NCI-H2227 (cell line): Measurements from ENCODE around the gene MXRA8.
"Not testable (repeated sequence)": the region's sequence is repeated elsewhere in the genome, so short reads cannot be mapped to it uniquely, and the experiment has no call there.

Experiments
- DNase-seq: peaks from one replicate; lab custom pipeline; 2025; ENCODE audit not compliant: unreplicated experiment; lab: John Stamatoyannopoulos, UW

MXRA8 gene, protein sequence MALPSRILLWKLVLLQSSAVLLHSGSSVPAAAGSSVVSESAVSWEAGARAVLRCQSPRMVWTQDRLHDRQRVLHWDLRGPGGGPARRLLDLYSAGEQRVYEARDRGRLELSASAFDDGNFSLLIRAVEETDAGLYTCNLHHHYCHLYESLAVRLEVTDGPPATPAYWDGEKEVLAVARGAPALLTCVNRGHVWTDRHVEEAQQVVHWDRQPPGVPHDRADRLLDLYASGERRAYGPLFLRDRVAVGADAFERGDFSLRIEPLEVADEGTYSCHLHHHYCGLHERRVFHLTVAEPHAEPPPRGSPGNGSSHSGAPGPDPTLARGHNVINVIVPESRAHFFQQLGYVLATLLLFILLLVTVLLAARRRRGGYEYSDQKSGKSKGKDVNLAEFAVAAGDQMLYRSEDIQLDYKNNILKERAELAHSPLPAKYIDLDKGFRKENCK

DNA sequence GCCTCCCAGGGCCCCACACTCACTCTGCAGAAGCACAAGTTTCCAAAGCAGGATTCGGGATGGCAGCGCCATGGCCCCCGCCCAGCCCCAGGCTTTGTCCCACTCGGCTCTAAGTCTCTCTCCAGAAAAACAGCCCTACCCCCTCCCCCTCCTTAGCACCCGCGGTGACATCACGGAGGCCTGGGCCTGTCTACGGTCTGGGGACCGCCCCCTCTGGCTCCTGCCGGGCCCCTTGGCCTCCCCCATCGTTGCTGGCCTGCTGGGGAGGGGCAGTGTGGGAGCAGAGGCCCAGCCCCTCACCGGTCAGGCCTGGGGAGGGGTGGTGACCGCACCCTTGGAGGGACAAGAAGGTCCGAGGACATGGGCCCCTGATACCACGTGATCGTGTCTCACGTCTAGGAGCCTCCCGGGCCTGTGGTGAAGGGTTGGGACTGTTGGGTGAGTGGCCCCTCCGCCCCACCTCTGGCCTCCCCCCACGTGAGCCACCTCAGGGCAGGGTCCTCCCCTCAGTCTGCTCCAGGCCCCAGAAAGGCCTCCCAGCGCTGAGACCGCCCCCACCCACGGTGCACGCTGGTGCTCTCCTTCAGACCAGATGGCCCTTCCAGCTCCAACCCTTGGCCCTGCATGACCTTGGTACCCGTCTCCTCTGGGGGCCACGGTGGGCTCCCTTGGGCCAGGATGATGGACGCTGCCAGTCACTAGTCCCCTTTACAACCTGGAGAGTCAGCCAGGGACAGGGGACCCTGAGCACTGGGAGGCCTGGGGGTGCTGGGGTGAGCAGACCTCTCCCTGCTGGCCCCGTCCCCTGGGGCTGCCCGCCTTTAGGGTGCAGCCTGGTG lies at the start of gene MXRA8:
Gene MXRA8, minus strand, starts transcription at position 123 of the 839 bp plus-strand sequence. Its CDS starts 51 bp downstream, at position 72.
- DNase-seq: no peak

DNA sequence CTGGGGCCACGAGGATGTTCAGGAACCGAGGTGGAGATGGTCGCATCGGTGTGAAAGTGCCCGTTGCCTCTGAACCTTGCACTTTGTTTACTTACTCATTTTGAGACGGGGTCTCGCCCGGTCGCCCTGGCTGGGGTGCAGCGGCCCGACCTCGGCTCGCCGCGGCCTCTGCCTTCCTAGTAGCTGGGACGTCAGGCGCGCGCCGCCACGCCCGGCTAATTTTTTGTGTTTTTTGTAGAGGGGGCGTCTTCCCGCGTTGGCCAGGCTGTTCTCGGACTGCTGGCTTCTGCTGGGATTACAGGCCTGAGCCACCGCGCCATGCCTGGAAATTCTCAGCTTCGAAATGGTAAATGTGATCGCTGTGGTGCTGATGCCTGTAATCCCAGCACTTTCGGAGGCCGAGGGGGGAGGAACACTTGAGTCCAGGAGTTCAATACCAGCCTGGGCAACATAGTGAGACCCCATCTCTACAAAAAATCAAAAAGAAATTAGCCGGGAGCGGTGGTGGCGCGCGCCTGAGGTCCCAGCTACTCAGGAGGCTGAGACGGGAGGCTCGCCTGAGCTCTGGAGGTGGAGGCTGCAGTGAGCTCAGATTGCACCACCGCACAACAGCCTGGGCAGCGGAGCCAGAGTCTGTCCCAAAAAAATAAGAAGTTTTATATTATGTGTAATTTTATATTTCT lies 49.4 kb upstream of the MXRA8 start:
- DNase-seq: peak; percentile 56

DNA sequence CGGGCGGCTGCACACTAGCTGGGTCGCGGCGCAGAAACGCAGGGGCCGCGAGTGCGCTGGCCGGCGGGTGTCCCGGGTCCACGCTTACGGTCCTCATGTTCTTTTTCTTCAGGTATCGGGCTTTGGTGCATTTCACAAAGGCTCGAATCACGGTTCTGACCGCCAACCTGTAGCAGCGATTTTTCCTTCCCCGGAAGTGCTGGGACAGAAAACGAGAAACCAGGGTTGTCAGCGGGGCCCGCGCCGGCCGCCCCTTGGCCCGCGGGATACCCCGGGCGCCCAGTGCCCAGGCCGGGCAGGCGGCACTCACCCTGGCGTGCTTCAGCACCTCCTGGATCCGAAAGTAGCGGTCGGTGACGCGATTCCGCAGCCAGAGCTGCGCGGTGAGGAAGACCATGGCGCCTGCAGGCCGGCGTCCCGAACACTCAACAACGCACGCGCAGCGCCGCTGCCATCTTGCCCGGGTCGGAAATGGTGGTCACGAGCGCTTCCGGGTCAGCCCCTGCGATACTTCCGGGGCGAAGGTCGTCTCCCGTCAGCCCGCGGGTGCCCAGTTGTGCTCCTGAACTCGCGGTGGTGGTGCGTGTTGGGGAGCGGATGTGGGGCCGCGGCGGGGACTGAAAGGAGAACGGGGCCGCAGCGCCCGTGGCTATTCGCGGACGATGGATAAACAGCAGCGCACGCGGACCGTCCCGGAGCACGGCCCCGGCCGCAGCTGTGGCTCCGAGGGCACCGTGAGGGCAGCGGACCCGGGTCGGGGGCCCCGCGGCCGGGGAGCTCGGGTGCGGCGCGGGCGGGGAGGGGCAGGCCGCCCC lies 48.7 kb upstream of the MXRA8 start, which contains the start of gene MRPL20:
Gene MRPL20, minus strand, starts transcription at position 473 of the 815 bp plus-strand sequence. Its CDS starts 76 bp downstream, at position 397.
- peak; percentile 97 for DNase-seq

DNA sequence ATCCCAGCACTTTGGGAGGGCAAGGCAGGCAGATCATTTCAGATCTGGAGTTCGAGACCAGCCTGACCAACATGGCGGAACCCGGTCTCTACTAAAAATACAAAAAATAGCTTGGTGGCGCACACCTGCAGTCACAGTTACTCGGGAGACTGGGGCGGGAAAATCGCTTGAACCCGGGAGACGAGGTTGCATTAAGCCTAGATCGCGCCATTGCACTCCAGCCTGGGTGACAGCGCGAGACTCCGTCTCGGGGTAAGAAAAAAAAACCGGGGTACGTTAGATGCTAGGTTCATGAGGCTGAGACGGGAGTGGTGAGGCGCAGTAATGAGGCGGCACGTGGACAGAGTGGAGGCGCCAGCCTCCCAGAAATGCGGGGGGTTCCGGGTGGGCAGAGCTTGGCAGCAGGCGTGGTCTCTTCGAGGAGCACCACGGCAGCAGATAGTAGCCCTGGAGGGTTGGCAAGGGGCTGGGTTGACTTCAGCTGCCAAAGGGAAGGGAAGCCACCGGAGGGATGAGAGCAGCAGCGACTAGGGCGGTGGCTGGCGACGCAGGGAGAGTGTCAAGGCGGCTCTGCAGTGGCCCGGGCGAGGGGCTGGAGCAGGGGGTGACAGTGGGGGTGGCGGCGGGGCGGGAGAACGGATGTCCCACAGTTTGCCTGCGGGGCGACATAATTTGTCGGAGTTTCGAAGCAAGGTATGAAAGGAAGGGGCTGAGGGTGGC lies 47.9 kb upstream of the MXRA8 start:
- DNase-seq: peak; percentile 48

- DNase-seq: no peak
Measured at GRCh38 chr1:1403653-1404052, 45.3 kb upstream of the MXRA8 start.

DNA sequence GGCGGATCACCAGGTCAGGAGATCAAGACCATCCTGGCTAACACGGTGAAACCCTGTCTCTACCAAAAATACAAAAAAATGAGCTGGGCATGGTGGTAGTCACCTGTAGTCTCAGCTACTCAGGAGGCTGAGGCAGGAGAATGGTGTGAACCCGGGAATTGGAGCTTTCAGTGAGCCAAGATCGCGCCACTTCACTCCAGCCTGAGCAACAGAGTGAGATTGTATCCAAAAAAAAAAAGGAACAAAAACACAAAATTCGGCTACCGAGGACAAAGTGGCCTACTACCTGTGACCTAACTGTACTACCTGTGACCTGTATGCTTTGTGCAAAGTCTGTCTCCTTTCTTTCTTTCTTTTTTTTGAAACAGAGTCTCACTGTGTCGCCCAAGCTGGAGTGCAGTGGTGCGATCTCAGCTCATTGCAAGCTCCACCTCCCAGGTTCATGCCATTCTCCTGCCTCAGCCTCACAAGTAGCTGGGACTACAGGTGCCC lies 44.6 kb upstream of the MXRA8 start:
- DNase-seq: not testable (repeated sequence)

DNA sequence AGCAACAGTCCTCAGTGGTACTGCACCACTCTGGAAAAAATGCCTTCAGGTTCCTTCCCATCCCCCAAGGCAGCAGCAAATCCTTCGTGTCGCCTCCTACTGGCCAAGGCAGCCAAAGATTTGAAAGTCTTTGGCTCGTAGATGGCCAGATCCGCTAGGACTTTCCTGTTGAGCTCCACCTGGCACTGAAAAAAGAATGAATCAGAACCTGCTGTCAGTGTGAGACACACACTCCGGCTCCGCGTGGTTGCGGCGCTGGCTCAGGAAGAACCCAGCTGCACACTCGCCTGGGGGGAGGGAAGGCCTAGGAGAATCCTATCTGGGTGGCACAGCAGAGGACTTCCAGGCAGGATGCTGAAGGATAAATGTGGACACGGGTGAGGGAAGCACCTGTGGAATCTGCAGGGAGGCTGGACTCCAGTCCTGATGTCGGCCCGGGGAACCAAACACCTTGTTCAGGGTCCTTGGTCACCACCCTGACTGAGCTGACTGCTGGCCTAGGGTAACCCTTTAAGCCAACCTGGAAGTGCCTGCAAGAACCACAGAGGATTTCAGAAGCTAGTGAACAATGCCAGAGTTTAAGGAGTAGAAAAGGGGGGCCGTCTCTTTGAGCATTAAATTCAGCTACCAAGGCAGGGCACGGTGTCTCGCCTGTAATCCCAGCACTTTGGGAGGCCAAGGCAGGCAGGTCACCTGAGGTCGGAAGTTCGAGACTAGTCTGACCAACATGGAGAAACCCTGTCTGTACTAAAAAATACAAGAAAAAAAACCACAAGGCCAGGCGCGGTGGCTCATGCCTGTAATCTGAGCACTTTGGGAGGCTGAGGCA lies 43.9 kb upstream of the MXRA8 start:
- DNase-seq: peak; percentile 69

GRCh38 chr1:1401457-1402010 lies 43.2 kb upstream of the MXRA8 start:
- no peak for DNase-seq

- no peak for DNase-seq
Measured at GRCh38 chr1:1400576-1401456, 42.5 kb upstream of the MXRA8 start.

DNA sequence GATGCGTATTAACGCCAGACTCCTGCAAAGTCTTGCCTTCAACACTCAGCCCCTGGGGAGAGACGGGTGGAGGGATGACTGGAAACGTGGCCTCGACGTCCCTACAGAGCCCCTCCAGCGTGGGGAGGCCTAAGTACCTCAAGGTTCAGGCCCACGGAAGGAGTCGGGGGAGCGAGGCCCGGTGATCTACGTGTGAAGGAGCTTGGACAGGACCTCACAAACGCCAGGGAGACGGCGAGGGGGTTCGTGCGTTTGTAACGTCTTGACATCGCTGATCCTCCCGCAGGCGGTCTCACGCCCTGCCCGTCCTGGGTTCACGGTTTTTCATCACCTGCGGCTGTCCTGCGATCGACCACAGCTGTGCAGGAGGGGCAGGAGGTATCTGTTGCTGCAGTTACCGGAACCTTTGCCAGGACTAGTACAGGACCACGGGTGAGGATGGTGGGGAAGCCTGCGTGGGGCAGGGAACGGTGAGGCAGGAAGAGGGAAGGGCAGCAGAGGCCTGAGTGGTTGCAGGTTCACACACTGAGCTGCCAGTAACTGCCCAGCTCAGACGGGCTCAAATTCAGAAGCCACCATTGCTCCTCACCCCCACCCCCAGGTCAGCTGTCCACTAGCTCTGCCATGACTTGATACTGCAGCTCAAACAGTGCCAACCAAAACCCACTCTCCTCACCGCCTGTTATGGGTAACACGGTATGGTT lies 41.7 kb upstream of the MXRA8 start:
- DNase-seq: peak; percentile 59

- DNase-seq: peak; percentile 99
Measured at GRCh38 chr1:1399187-1399871, 41.0 kb upstream of the MXRA8 start, which contains the start of gene CCNL2. TSS of gene CCNL2 (minus strand) at chr1:1399335. CDS start at chr1:1399306, 29 bp downstream.

GRCh38 chr1:1398677-1399186 lies 40.4 kb upstream of the MXRA8 start:
- DNase-seq: no peak

GRCh38 chr1:1397839-1398523 lies 39.6 kb upstream of the MXRA8 start:
- no peak for DNase-seq

- DNase-seq: no peak
Measured at GRCh38 chr1:1395166-1395565, 36.8 kb upstream of the MXRA8 start.

GRCh38 chr1:1394116-1394515 lies 35.8 kb upstream of the MXRA8 start:
- DNase-seq: no peak
